ENCODE data around the gene SLC22A8.
"Not testable (repeated sequence)": the region's sequence is repeated elsewhere in the genome, so short reads cannot be mapped to it uniquely, and the experiment has no call there.

SLC22A8 gene, protein sequence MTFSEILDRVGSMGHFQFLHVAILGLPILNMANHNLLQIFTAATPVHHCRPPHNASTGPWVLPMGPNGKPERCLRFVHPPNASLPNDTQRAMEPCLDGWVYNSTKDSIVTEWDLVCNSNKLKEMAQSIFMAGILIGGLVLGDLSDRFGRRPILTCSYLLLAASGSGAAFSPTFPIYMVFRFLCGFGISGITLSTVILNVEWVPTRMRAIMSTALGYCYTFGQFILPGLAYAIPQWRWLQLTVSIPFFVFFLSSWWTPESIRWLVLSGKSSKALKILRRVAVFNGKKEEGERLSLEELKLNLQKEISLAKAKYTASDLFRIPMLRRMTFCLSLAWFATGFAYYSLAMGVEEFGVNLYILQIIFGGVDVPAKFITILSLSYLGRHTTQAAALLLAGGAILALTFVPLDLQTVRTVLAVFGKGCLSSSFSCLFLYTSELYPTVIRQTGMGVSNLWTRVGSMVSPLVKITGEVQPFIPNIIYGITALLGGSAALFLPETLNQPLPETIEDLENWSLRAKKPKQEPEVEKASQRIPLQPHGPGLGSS

GRCh38 chr11:63015521-63016215 is at the start of gene SLC22A8:
Gene SLC22A8, minus strand, starts transcription at chr11:63015841. Its CDS starts 883 bp downstream, at chr11:63014958.
- TF ChIP-seq, protein P1, sequence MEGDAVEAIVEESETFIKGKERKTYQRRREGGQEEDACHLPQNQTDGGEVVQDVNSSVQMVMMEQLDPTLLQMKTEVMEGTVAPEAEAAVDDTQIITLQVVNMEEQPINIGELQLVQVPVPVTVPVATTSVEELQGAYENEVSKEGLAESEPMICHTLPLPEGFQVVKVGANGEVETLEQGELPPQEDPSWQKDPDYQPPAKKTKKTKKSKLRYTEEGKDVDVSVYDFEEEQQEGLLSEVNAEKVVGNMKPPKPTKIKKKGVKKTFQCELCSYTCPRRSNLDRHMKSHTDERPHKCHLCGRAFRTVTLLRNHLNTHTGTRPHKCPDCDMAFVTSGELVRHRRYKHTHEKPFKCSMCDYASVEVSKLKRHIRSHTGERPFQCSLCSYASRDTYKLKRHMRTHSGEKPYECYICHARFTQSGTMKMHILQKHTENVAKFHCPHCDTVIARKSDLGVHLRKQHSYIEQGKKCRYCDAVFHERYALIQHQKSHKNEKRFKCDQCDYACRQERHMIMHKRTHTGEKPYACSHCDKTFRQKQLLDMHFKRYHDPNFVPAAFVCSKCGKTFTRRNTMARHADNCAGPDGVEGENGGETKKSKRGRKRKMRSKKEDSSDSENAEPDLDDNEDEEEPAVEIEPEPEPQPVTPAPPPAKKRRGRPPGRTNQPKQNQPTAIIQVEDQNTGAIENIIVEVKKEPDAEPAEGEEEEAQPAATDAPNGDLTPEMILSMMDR (IDR thresholded peaks at IDR 0.05; ENCODE audit: insufficient read depth, low read depth, low read length, missing control alignments), result no peak
- H3K4me3 ChIP-seq (ENCODE audit: low read depth, low read length), result no peak within 1 kb of the TSS
- no peak for DNase-seq (ENCODE audit: low read depth)

GRCh38 chr11:63046203-63046602 is 30.6 kb upstream of the SLC22A8 start:
- not testable (repeated sequence) for DNase-seq (ENCODE audit: low read depth); H3K4me3 ChIP-seq (ENCODE audit: low read depth, low read length)

DNA sequence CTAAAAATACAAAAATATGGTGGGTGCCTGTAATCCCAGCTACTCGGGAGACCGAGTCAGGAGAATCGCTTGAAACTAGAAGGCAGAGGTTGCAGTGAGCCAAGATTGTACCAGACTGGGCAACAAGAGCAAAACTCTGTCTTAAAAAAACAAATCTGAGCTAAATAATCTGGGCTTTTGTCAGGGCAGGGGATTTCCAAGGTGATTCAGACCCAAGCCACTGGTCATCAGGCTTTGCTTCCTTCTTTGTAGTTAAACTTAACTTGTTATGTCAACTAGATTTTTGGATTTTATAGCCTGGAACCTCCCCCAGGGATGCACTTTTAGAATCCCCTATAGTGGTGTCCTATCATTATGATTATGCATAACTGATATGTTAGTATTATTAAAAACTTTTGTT is 27.0 kb upstream of the SLC22A8 start:
- no peak overlapping the region for H3K4me3 ChIP-seq (ENCODE audit: low read depth, low read length)
- peak; percentile 18 for DNase-seq (ENCODE audit: low read depth)
- TF ChIP-seq, protein P1 (IDR thresholded peaks at IDR 0.05; ENCODE audit: insufficient read depth, low read depth, low read length, missing control alignments), result no peak

GRCh38 chr11:63032457-63032856 is 16.8 kb upstream of the SLC22A8 start:
- no peak for DNase-seq (ENCODE audit: low read depth)

DNA sequence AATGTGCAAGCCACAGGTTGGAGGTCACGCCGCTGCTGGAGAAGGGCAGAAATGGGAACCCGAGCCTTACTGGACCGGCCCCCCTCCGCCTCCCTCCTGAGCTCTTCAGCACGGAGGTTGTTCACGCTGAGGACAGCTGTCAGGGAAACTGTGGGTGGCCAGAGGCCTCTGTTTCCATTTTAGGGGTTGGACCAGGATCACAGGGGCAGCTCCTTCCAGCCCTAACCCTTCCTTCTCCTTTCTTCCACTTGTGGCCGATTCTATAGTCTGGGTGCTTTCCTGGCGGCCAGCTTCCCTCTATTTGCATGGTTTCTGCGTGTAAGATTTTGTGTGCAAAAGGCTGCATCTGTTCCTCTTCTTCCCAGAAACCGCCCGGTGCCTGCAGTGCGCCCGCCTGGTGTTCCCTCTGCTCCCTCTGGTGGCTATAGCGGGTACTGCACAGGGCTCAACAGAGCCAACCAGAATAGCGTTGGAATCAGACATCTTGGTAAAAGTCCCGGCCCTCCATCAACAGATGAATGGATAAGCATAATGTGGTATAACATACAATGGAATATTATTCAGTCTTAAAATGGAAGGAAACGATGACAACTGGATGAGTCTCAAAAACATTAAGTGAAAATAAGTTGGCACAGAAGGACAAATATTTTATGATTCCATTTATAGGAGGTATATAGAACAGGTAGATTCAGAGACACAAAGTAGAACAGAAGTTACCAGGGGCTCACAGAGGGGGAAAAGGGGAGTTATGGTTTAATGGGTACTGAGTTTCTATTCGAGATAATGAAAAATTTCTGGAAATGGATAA is 8.4 kb upstream of the SLC22A8 start:
- TF ChIP-seq, protein P1 (IDR thresholded peaks at IDR 0.05; ENCODE audit: insufficient read depth, low read depth, low read length, missing control alignments), result peak; percentile 99
- DNase-seq (ENCODE audit: low read depth), result peak; percentile 71
- no peak overlapping the region for H3K4me3 ChIP-seq (ENCODE audit: low read depth, low read length)

More at GRCh38 chr11:63032457-63032856, 16.8 kb upstream of the SLC22A8 start:
- TF ChIP-seq, protein P1 (IDR thresholded peaks at IDR 0.05; ENCODE audit: insufficient read depth, low read depth, low read length, missing control alignments), result no peak
- H3K4me3 ChIP-seq (ENCODE audit: low read depth, low read length), result no peak overlapping the region

DNA sequence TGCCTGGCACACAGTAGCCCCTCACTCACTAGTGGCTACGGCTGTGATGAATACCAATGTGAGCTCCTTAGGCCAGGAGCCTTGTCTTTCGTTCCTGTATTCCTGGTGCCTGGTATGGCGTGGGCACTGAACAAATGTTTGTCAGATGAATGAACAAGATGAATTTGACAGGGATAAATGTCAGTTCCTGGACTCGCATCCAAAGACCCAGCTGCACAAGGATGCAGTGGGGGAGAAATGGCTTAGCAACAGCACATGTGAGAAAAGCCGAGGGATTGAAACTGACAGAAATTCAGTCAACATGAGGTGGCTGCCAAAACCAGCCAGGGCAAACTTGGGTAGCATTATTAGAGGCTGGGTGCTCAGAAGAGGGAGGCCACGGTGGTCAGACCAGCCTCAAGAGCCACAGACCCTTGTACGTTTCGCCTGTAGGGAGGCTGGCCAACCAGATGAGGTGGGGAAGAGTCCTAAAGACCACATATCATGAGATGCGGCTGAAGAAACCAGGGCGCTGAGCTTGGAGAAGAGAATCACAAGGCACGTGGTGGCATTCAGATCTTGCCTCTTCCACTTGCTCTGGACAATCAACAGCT is 7.7 kb upstream of the SLC22A8 start:
- DNase-seq (ENCODE audit: low read depth), result no peak
- H3K4me3 ChIP-seq (ENCODE audit: low read depth, low read length), result no peak overlapping the region
- TF ChIP-seq, protein P1 (IDR thresholded peaks at IDR 0.05; ENCODE audit: insufficient read depth, low read depth, low read length, missing control alignments), result no peak
